Mammary epithelial cell (primary cell): ENCODE results near the gene MAP2K6.

Experiments used
- EZH2 ChIP-seq: IDR thresholded peaks from 2 replicates; pipeline ENCODE4 v1.6.1; 2012; ENCODE audit warnings: low read length, inconsistent platforms, borderline replicate concordance
- TF ChIP-seq, protein P1 (sequence below), 2 donors: IDR thresholded peaks in 1 of 2; conservative IDR thresholded peaks in 1 of 2; 2 replicates each; pipeline ENCODE4 v1.5.1; 2011 to 2012; ENCODE audit warnings: inconsistent platforms in 2 of 2, low read length in 2 of 2, mild to moderate bottlenecking in 2 of 2, control low read depth in 1 of 2, low read depth in 1 of 2; ENCODE audit not compliant: insufficient read depth in 1 of 2; ENCODE audit errors: extremely low read depth in 1 of 2

DNA sequence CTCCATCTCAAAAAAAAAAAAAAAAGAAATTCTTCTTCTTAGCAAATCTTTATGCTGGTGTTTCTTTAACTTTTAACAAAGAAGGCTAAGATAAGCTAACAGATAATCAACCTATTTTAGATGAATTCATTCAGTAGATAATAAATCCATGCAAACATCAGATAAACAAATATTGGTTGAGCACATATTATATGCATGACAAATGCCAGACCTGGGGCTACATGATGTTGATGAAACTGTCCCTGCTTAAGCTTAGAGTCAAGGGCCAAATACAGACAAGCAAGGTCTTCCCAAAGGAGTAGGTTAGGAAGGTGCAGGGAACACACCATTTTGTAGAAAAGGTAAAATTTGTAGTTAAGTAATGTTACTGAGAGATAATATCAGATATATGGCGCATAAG, 6.7 kb upstream of the MAP2K6 start:
- TF ChIP-seq, protein P1, sequence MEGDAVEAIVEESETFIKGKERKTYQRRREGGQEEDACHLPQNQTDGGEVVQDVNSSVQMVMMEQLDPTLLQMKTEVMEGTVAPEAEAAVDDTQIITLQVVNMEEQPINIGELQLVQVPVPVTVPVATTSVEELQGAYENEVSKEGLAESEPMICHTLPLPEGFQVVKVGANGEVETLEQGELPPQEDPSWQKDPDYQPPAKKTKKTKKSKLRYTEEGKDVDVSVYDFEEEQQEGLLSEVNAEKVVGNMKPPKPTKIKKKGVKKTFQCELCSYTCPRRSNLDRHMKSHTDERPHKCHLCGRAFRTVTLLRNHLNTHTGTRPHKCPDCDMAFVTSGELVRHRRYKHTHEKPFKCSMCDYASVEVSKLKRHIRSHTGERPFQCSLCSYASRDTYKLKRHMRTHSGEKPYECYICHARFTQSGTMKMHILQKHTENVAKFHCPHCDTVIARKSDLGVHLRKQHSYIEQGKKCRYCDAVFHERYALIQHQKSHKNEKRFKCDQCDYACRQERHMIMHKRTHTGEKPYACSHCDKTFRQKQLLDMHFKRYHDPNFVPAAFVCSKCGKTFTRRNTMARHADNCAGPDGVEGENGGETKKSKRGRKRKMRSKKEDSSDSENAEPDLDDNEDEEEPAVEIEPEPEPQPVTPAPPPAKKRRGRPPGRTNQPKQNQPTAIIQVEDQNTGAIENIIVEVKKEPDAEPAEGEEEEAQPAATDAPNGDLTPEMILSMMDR (conservative IDR thresholded peaks at IDR 0.05 in 1 of 2, IDR thresholded peaks at IDR 0.05 in 1 of 2; ENCODE audit: extremely low read depth in 1 of 2, insufficient read depth in 1 of 2, low read depth in 1 of 2, low read length in 2 of 2), result no peak
- no peak for TF ChIP-seq EZH2
